HCT116 (cell line): ENCODE data around the gene IGF2R.

ENCODE experiments used
- EZH2 ChIP-seq: fragments of 200-600 bp; sonication (generic); IDR thresholded peaks from 2 replicates; pipeline ENCODE4 v1.6.1; 2017; ENCODE audit warnings: antibody characterized with exemption, mixed run types
- EZH2phosphoT487 ChIP-seq: fragments of 200-600 bp; IDR thresholded peaks from 2 replicates; pipeline ENCODE4 v1.6.1; 2018; ENCODE audit warnings: antibody characterized with exemption, borderline replicate concordance
- FOSL1 ChIP-seq: IDR thresholded peaks from 2 replicates; pipeline ENCODE4 v1.6.1; 2012; ENCODE audit warnings: low read depth
- MAX ChIP-seq: IDR thresholded peaks from 2 replicates; pipeline ENCODE4 v1.6.1; 2012
- POLR2A ChIP-seq: IDR thresholded peaks from 2 replicates; pipeline ENCODE4 v1.7.0; 2011; ENCODE audit warnings: borderline replicate concordance; ENCODE audit not compliant: insufficient read depth, insufficient read length; ENCODE audit errors: extremely low read depth
- POLR2AphosphoS5 ChIP-seq: IDR thresholded peaks from 2 replicates; pipeline ENCODE4 v1.6.1; 2011; ENCODE audit warnings: mild to moderate bottlenecking, low read depth, low read length, moderate library complexity
- RAD21 ChIP-seq: IDR thresholded peaks from 2 replicates; pipeline ENCODE4 v1.6.1; 2012; ENCODE audit warnings: low read depth, mild to moderate bottlenecking
- SRF ChIP-seq: IDR thresholded peaks from 2 replicates; pipeline ENCODE4 v1.6.1; 2012; ENCODE audit warnings: low read depth
- YY1 ChIP-seq: IDR thresholded peaks from 2 replicates; pipeline ENCODE4 v1.6.1; 2011; ENCODE audit warnings: low read length, low read depth, moderate library complexity, mild to moderate bottlenecking; ENCODE audit not compliant: insufficient replicate concordance; ENCODE audit errors: extremely low read depth
- TF ChIP-seq, protein P1 (sequence below), 3 experiments: fragments of 200-600 bp in 1 of 3; sonication (generic) in 1 of 3; IDR thresholded peaks in 2 of 3; conservative IDR thresholded peaks in 1 of 3; 2 replicates each; pipeline ENCODE4 v1.5.1; 2012 to 2017; ENCODE audit warnings: low read depth in 2 of 3, low read length in 2 of 3, antibody characterized with exemption in 1 of 3, borderline replicate concordance in 1 of 3, control low read depth in 1 of 3, mild to moderate bottlenecking in 1 of 3, mixed read lengths in 1 of 3, mixed run types in 1 of 3, moderate library complexity in 1 of 3; ENCODE audit not compliant: insufficient read depth in 1 of 3
- TF ChIP-seq, protein P2 (sequence below): IDR thresholded peaks from 2 replicates; pipeline ENCODE4 v1.6.1; 2012; ENCODE audit warnings: low read depth

DNA sequence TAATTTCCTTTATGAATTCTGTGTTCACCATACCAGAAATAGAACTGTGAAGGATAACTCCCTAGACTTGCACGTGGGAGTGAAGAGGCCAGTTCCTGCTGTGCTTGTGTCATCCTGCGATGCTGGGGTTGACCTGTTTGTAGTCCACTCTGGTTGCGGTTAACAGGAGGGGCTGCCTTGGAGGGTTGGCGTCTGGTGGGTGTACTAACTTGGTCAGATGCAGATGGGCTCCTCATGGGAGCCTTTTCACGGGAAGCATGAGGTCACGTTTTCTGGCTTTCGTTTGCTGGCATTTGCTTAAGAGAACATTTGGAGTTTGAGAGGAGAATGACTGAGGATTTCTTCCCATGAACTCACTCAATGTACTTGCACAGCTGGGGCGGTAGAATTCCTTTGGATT is 41.2 kb downstream of the IGF2R start:
- TF ChIP-seq, protein P1, sequence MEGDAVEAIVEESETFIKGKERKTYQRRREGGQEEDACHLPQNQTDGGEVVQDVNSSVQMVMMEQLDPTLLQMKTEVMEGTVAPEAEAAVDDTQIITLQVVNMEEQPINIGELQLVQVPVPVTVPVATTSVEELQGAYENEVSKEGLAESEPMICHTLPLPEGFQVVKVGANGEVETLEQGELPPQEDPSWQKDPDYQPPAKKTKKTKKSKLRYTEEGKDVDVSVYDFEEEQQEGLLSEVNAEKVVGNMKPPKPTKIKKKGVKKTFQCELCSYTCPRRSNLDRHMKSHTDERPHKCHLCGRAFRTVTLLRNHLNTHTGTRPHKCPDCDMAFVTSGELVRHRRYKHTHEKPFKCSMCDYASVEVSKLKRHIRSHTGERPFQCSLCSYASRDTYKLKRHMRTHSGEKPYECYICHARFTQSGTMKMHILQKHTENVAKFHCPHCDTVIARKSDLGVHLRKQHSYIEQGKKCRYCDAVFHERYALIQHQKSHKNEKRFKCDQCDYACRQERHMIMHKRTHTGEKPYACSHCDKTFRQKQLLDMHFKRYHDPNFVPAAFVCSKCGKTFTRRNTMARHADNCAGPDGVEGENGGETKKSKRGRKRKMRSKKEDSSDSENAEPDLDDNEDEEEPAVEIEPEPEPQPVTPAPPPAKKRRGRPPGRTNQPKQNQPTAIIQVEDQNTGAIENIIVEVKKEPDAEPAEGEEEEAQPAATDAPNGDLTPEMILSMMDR (IDR thresholded peaks at IDR 0.05 in 2 of 3, conservative IDR thresholded peaks at IDR 0.05 in 1 of 3; ENCODE audit: borderline replicate concordance in 1 of 3, insufficient read depth in 1 of 3, low read depth in 2 of 3, low read length in 2 of 3), result no peak
- TF ChIP-seq FOSL1 (no peak), RAD21 (no peak), EZH2 (no peak), MAX (no peak), POLR2A (no peak), YY1 (no peak), POLR2AphosphoS5 (no peak), EZH2phosphoT487 (no peak), SRF (no peak)
- TF ChIP-seq, protein P2, sequence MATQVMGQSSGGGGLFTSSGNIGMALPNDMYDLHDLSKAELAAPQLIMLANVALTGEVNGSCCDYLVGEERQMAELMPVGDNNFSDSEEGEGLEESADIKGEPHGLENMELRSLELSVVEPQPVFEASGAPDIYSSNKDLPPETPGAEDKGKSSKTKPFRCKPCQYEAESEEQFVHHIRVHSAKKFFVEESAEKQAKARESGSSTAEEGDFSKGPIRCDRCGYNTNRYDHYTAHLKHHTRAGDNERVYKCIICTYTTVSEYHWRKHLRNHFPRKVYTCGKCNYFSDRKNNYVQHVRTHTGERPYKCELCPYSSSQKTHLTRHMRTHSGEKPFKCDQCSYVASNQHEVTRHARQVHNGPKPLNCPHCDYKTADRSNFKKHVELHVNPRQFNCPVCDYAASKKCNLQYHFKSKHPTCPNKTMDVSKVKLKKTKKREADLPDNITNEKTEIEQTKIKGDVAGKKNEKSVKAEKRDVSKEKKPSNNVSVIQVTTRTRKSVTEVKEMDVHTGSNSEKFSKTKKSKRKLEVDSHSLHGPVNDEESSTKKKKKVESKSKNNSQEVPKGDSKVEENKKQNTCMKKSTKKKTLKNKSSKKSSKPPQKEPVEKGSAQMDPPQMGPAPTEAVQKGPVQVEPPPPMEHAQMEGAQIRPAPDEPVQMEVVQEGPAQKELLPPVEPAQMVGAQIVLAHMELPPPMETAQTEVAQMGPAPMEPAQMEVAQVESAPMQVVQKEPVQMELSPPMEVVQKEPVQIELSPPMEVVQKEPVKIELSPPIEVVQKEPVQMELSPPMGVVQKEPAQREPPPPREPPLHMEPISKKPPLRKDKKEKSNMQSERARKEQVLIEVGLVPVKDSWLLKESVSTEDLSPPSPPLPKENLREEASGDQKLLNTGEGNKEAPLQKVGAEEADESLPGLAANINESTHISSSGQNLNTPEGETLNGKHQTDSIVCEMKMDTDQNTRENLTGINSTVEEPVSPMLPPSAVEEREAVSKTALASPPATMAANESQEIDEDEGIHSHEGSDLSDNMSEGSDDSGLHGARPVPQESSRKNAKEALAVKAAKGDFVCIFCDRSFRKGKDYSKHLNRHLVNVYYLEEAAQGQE, result no peak
